GM18873 (cell line): Measurements from ENCODE around the gene CIDEC.
"Not testable (repeated sequence)": the region's sequence is repeated elsewhere in the genome, so short reads cannot be mapped to it uniquely, and the experiment has no call there.

Experiments used
- ATAC-seq: cut with Tn5 transposase; IDR thresholded peaks from one replicate; pipeline ENCODE4 v1.9.1; 2021; ENCODE audit warnings: mild to moderate bottlenecking, moderate library complexity, moderate number of reproducible peaks; ENCODE audit not compliant: unreplicated experiment, low FRiP score

CIDEC gene

DNA sequence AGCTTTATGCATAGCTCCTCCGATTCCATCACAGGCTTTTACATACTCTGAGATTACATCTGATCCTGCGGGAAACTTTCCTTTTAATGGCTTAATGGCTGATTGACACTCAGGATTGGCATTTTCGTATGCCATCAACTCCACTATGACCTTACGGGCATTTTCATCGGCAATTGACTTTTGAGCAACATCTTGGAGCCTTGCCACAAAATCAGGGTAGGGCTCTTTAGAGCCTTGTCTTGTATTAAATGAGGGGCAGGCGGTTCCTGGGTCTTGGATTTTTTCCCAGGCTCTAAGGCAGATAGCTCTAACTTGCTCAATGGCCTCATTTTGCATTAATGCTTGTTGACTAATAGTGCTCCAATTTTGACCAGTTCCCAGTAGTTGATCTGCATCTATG is 28.1 kb downstream of the CIDEC start:
- not testable (repeated sequence) for ATAC-seq

DNA sequence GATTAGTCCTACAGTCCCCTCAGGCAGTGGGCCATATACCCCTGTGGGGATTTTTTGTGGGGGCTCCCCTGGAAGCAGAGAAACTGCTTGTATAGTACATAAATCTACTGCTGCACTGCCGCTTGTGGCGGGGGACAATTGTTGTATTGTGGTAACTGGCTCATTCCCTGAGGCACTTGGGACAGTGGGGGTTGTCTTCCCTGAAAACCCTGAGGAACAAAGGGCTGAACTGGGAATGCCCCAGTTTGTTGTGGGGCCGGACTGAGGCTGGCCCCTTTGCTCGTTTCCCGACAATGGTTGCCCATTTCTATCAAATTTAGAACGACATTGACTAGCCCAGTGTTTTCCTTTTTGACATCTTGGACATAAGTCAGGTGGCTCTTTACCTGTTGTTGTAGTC is 28.7 kb downstream of the CIDEC start:
- not testable (repeated sequence) for ATAC-seq

DNA sequence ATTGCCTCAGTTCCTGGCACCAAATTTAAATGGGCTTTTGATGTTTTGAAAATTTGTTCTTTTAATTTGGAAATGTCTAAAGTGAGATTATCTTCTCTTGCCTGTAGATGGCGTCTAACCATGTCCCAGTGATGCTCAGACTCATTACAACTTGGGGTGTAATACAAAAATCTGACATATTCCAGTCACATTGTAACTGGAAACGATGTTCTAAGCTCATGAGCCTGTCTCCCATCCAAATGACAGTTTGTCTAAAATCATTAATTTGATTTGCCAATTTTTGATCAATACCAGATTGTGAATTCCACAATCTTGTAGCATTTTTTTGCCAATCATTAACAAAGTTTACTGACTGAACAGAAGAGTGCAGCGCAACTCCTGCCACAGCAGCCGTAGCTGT is 31.2 kb downstream of the CIDEC start:
- not testable (repeated sequence) for ATAC-seq

DNA sequence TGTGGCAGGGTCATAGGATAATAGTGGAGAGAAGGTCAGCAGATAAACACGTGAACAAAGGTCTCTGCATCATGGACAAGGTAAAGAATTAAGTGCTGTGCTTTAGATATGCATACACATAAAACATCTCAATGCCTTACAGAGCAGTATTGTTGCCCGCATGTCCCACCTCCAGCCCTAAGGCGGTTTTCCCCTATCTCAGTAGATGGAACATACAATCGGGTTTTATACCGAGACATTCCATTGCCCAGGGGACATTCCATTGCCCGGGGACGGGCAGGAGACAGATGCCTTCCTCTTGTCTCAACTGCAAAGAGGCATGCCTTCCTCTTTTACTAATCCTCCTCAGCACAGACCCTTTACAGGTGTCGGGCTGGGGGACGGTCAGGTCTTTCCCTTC is 32.2 kb downstream of the CIDEC start:
- ATAC-seq, result not testable (repeated sequence)

DNA sequence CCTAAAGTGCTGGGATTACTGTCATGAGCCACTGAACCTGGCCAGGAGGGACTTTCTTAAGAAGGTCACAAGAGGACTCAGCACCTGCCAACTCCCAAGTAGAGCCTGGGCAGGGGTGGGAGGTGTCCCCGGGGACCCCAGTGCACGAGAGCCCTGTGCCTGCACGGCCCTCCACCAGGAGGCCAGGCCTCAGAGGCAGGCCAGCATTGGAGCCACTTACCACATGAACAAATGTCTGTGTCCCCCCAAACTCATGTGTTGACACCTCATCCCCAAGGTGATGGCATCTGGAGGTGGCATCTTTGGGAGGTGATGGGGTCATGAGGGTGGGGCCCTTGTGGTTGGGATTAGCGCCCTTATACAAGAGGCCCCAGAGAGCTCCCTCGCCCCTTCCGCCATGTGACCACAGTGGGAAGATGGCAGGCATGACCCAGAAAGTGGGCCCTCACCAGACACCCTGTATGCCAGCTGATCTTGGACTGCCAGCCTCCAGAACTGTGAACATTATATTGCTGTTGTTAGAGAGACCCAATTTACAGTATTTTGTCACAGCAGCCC is 33.0 kb downstream of the CIDEC start:
- no peak for ATAC-seq

DNA sequence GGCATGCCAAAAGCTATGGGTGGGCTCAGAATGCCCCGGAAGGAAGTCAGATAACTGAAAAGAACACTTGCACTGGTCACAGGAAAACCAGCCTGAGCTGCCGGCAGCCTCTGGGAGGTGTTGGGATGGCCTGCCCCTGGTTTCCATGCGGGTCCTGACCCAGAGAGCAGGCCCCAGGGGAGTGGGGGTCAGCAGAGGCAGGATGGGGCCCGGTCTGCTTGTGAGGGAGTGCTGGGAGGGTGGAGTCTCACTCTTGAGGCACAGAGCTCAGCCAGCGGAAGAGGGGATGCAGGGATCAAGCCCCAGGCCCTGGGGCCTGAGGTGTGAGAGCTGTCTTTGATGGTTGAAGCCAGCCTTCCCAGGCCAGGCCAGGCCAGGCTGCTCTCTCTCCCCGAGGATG is 33.8 kb downstream of the CIDEC start:
- ATAC-seq, result no peak

DNA sequence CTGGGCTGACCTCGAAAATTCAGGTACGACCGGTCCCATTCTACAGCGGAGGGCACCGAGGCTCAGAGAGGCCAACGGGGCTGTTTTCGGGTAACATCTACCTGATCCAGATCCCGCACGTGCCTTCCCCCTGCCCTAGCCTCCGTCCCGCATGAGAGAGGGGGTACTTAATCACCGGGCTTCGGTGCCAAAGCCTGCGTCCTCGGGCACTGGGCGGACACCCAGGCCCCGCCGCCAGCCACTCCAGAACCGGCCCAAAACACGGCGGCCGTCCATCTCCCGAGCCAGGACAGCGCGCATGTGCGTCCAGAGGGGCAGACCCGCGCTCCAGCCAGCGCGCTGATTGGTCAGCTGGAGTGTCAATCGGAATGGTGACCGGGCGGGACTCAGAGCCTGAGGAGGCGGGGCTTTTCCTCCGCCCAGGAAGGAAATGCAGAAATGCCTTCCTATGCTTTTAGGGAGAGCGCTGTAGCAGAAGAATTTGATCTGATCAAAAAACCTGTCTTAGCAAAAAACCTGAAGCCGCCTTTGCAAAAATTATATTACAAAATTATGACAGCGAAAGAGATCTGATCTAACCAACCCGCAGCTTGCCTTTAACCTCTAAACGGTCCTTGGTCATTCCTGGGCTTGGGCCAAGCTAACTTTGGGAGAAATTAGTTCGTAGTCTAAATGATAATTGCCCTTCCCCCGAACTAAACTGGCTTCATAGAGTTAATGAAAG is 36.2 kb downstream of the CIDEC start, which contains the start of gene RPUSD3:
Gene RPUSD3, minus strand, starts transcription at position 294 of the 724 bp plus-strand sequence. Its CDS starts 18 bp downstream, at position 276.
- peak; percentile 91 for ATAC-seq

DNA sequence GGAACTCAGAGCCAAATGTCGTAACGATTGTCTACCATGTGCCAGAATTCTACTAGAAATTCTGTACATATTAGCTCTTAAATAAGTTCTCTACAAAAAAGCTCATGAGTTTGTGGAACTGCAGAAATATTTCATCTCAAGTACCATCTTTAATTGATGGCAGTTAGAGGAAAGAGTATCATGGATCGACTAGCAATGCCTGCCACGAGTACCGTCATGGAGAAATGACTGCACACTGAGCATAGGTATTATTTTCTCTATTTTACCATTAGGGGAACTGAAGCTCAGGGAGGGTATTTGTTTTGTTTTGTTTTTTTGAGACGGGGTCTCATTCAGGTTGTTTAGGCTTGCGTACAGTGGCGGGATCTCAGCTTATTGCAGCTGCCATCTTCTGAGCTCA is 39.0 kb downstream of the CIDEC start:
- ATAC-seq, result no peak

DNA sequence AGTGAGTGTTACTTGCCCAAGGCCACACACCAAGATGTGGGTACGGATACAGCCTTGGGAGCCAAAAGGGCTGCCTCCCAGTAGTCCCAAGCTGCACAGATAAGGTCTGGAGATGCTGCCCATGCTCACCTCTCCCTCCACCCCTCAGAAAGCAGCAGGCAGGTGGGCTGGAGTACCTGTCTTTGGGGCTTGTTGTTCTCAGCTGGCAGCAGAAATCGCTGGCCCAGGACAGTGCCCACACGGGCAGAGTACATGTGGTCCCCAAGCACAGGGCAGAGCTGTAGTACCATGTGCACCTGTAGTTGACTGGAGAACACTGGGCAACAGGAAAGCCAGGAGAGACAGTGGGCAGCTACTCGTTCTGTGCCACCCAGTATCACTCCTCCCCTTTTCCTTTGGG is 41.2 kb downstream of the CIDEC start:
- no peak for ATAC-seq

DNA sequence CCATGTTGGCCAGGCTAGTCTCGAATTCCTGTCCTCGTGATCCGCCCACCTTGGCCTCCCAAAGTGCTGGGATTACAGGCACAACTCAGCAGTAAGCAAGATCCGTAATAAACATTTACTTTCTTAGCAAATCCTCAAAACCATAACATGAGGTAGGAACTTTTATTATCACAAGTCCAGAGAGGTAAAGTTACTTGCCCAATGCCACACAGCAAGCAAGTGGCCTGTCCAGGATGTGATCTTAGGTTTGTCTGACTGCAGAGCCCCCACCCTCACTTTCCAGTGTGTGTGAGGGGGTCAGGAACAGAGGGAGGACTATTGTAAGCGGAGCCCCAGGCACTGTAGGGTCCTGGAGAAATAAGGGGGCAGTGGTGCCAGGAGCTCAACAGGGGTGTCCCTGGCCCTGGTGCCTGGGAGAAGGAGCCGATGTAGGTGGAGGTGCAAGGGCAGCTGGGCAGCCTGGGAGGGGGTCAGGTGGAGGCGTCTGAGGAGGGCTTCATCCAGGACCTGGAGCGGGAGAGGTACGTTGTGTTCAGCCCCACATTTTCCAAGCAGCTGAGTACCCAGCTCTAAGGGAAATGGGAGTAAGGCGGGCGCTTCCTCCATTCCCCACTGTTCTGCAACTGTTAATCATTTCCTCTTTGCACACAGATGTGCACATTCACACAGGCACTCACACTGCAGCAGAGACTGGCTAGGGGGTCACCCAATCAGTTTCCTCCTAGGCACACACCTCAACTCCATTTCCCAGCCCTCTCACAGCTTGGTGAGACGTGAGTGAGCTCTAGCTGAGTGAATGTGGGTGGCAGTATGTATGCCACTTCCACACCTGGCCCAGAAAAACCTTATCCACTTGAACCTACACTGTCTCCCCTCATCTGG is 42.1 kb downstream of the CIDEC start:
- no peak for ATAC-seq

DNA sequence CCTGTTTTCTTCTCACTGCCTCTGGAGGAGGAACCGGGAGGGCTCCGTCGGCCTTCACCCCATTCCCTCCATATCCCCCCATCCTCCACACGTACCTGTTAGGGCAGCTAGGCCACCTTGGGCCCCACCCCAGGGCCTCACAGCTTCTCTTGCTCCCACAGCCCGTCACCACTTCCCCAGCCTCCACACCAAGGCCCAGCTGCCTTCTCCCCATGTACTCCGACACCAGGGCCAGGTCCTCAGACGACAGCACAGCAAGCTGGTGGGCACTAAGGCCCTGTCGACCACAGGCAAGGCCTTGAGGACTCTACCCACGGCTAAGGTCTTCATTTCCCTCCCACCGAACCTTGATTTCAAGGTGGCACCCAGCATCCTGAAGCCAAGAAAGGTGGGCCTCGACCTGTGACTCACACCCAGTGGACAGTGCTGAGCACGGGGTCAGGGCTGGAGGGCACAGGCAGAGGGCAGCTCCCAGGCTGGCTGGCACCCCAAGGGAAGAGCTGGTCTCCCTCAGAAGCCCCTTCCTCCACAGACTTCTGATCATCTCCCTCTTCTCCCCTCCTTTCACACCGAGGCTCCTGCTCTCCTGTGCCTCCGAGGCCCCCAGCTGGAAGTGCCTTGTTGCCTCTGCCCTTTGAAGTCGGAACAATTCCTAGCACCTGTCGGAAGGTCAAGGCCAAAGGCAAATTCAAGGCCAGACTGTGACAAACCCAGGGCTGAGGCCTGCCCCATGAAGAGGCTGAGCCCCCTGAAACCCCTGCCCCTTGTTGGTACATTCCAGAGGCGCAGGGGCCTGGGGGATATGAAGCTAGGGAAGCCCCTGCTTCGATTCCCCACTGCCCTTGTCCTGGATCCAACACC is 45.3 kb downstream of the CIDEC start:
- no peak for ATAC-seq

DNA sequence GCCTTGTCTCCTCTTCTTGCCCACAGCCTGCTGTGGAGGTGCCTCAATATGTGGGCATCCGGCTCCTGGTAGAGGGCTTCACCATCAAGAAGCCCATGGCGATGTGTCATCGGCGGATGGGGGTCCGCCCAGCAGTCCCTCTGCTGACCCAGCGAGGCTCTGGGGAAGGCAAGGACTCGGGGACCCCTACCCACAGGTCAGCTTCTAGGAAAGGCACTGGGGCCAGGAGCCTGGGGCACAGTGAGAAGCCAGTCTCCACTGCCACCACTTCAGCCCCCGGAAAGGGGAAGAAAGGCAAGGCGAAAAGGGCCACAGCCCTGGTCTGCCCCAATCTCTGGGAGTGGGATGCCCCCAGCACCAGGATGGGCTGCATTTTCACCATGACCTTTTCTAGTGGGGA is 47.0 kb downstream of the CIDEC start:
- no peak for ATAC-seq

DNA sequence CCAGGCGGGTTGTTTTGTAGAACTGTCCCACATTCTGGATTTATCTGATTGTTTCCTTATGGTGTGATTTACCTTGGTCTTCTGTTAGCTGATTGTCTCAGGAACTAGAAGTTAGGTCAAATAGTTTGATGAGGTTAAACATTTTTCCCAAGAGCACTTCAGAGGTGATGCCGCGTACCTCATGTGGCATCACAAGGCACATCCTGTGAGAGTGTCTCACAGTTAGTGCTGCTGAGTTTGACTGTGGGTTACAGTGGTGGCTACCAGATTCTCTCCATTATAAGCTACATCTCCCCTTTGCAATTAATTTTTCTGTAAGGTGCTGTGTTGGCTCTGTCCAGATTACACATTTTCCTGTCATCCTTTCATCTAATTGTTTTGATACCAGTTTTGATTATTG is 48.8 kb downstream of the CIDEC start:
- ATAC-seq, result no peak

DNA sequence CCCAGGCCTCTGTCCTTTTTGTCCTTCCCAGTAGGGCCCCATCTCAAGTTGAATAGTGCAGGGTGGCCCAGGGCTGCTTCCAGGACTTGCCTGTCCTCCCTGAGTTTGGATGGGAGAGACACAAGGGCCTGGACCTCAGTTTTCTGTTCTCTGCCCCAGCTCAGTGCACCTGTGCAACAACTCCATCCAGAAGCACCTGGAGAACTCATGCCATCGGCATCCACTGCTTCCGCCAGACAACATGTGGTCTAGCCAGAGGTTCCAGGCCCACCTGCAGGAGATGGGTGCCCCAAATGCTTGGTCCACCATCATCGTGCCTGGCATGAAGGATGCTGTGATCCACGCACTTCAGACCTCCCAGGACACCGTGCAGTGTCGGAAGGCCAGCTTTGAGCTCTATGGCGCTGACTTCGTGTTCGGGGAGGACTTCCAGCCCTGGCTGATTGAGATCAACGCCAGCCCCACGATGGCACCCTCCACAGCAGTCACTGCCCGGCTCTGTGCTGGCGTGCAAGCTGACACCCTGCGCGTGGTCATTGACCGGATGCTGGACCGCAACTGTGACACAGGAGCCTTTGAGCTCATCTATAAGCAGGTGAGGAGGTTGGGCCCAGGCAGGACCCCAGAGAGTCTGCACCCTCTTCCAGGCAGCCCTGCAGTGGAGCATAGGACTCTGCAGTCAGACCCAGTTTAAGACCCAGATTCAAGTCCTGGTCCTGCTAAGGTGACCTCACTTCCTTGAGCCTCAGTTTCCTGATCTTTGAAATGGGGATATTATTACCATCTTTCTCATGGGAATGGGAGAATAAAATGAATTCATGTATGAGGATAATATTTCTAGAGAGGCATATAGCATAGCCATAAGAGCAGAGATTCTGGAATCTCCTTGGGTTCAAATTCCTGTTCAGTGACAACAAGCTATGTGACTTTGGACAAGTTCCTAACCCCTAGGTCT is 51.0 kb downstream of the CIDEC start:
- no peak for ATAC-seq

DNA sequence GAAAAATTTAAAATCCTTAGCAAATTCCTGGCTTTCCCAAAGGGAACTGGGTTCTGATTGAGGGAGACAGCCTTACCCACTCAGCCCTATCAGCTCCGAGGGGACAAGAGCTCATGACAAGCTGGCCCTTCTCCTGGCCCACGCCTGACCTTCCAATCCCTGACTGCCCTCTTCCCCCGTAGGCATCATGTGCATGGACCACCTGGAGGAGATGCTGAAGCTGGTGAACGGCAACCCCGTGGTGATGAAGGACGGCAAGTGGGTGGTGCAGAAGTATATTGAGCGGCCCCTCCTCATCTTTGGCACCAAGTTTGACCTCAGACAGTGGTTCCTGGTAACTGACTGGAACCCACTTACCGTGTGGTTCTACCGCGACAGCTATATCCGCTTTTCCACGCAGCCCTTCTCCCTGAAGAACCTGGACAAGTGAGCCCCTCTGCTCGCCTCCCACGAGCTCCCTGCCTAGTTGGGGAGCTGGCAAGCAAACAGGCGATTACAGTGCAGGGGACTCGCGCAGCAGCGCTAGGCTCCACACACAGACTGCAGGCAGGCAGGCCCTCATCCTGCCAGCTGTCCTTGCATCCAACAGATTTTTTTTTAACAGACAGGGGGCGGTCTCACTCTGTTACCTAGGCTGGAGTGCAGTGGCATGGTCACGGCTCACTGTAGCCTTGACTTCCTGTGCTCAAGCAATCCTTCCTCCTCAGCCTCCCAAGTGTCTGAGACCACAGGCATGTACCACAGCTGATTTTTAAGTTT is 53.1 kb downstream of the CIDEC start:
- ATAC-seq, result no peak

DNA sequence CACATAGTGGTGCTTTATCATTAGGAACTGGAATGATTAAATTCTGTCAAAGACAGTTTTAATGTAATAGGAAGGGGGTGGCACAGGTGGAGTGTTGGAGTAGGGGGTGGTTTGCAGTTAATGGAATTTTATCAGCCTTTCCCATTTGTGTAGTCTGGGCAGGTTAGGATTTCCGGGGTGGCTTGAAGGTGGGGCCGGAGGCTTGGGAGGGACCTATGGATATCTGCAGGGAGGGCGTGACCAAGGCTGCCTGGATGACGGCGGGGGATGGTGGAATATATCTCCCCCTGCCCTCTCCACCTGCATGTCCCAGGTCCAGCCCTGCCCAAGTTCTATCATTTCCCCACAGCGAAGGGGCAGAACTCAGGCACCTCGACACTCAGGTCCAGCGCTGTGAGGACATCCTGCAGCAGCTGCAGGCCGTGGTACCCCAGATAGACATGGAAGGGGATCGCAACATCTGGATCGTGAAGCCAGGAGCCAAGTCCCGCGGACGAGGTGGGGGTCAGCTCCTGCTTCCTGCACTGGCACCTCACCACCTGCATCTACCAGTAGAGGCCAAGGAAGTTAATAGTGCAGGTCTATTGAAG is 54.5 kb downstream of the CIDEC start:
- no peak for ATAC-seq

DNA sequence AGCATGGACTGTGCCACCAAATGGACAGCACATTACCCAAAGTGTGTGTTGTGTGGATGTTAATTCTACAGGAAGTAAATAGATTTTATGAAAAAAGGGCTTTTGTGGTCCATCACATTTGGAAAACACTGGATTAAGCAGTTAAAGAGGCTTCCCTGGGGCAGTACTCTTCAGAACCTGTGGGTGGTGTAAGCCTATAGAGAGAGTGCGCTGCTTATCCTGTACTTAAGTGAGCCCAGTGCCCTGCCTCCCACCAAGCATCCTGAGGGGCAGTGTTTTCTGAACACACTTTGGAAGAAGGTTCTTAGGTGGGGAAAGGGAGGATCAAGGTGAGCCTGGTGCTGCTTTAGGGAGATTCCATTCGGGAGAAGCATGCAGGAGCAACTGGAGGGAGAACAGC is 59.1 kb downstream of the CIDEC start:
- no peak for ATAC-seq

DNA sequence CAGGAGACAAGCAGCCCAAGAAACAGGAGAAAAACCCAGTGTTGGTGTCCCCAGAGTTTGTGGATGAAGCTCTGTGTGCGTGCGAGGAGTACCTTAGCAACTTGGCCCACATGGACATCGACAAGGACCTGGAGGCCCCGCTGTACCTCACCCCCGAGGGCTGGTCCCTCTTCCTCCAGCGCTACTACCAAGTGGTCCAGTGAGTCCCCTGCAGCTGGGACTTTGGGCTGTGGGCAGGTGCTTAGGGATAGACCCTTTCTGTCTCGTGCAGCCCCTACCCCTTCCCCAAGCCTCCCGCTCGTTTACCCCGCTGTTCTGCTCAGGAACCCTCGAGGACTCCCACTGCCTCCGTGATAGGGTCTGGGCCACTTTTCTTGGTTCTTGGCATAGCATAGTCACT is 59.5 kb downstream of the CIDEC start:
- no peak for ATAC-seq
